Ectodermal cell (in vitro differentiated cells): ENCODE results near the gene SRRM3.
A peak's percentile ranks its signal among the peaks of the same experiment; 100 is the strongest.

Source experiments
- H3K27ac ChIP-seq: 2 replicates; pipeline ENCODE4 v1.7.0; 2013; ENCODE audit warnings: mild to moderate bottlenecking, low read depth, low read length; ENCODE audit not compliant: insufficient read depth, poor library complexity, severe bottlenecking
- H3K27me3 ChIP-seq: 2 replicates; pipeline ENCODE4 v1.7.0; 2013; ENCODE audit warnings: mild to moderate bottlenecking, low read length; ENCODE audit not compliant: insufficient read depth, control insufficient read depth, poor library complexity, severe bottlenecking
- H3K36me3 ChIP-seq: one replicate; pipeline ENCODE4 v1.7.0; 2013; ENCODE audit warnings: low read length; ENCODE audit not compliant: control insufficient read depth, insufficient read depth
- H3K4me1 ChIP-seq: one replicate; pipeline ENCODE4 v1.7.0; 2013; ENCODE audit warnings: low read length; ENCODE audit not compliant: control insufficient read depth, insufficient read depth
- H3K4me3 ChIP-seq: 2 replicates; pipeline ENCODE4 v1.7.0; 2013; ENCODE audit warnings: low read depth, low read length, control low read depth; ENCODE audit not compliant: insufficient read depth
- H3K9me3 ChIP-seq: 2 replicates; pipeline ENCODE4 v1.7.0; 2013; ENCODE audit warnings: mild to moderate bottlenecking, low read length, moderate library complexity; ENCODE audit not compliant: control insufficient read depth
- WGBS, 2 experiments: methylation state at CpG; one replicate each; pipeline ENCODE4 v1.1.7; 2013; ENCODE audit warnings: missing lambda C conversion rate in 2 of 2; 5-methylcytosine and 5-hydroxymethylcytosine counted together

Gene SRRM3

GRCh38 chr7:76216381-76217082 lies 14.8 kb downstream of the SRRM3 start:
- H3K27me3 ChIP-seq: no peaks in the 10 kb centered on the region
- no peak overlapping the region for H3K4me3 ChIP-seq
- peaks cover 39% of the 10 kb centered on the region for H3K4me1 ChIP-seq
- 29% methylated on average over 9 of the region's 9 CpGs for WGBS, 2 experiments
- H3K36me3 ChIP-seq: no peaks in the 10 kb centered on the region
- H3K27ac ChIP-seq: peak overlapping the region; percentile 67
- no peaks in the 10 kb centered on the region for H3K9me3 ChIP-seq

GRCh38 chr7:76217942-76218566 lies 16.4 kb downstream of the SRRM3 start:
- Histone ChIP-seq H3K9me3 (no peaks in the 10 kb centered on the region), H3K27ac (no peak overlapping the region), H3K27me3 (no peaks in the 10 kb centered on the region), H3K36me3 (no peaks in the 10 kb centered on the region), H3K4me3 (no peak overlapping the region), H3K4me1 (peaks cover 39% of the 10 kb centered on the region)
- whole genome bisulfite sequencing, 2 experiments: 52 to 65% methylated on average over 6 of the region's 6 CpGs

GRCh38 chr7:76220185-76221057 lies 18.7 kb downstream of the SRRM3 start:
- Histone ChIP-seq H3K9me3 (no peaks in the 10 kb centered on the region), H3K27me3 (peaks cover 3% of the 10 kb centered on the region), H3K36me3 (no peaks in the 10 kb centered on the region), H3K4me3 (no peak overlapping the region), H3K4me1 (peaks cover 39% of the 10 kb centered on the region), H3K27ac (no peak overlapping the region)
- 46 to 52% methylated on average over 16 of the region's 16 CpGs for WGBS, 2 experiments

- WGBS, 2 experiments: 93 to 95% methylated on average over 2 of the region's 2 CpGs
- H3K27ac ChIP-seq: no peak overlapping the region
- peaks cover 25% of the 10 kb centered on the region for H3K4me1 ChIP-seq
- H3K27me3 ChIP-seq: peaks cover 3% of the 10 kb centered on the region
- no peaks in the 10 kb centered on the region for H3K36me3 ChIP-seq
- H3K9me3 ChIP-seq: no peaks in the 10 kb centered on the region
- no peak overlapping the region for H3K4me3 ChIP-seq
Measured at GRCh38 chr7:76222333-76222732, 20.6 kb downstream of the SRRM3 start.

- H3K27ac ChIP-seq: no peak overlapping the region
- H3K27me3 ChIP-seq: peaks cover 3% of the 10 kb centered on the region
- no peak overlapping the region for H3K4me3 ChIP-seq
- H3K4me1 ChIP-seq: peaks cover 20% of the 10 kb centered on the region
- no peaks in the 10 kb centered on the region for H3K9me3 ChIP-seq
- 86% methylated on average over 5 of the region's 5 CpGs for WGBS, 2 experiments
- H3K36me3 ChIP-seq: no peaks in the 10 kb centered on the region
Measured at GRCh38 chr7:76222839-76223238, 21.1 kb downstream of the SRRM3 start.

- Histone ChIP-seq H3K4me3 (no peak overlapping the region), H3K27ac (no peak overlapping the region), H3K36me3 (no peaks in the 10 kb centered on the region), H3K27me3 (peaks cover 3% of the 10 kb centered on the region), H3K4me1 (peaks cover 14% of the 10 kb centered on the region), H3K9me3 (no peaks in the 10 kb centered on the region)
- WGBS, 2 experiments: 54 to 58% methylated on average over 3 of the region's 3 CpGs
Measured at GRCh38 chr7:76223286-76223972, 21.7 kb downstream of the SRRM3 start.

GRCh38 chr7:76224695-76225094 lies 23.0 kb downstream of the SRRM3 start:
- peaks cover 3% of the 10 kb centered on the region for H3K27me3 ChIP-seq
- no peak overlapping the region for H3K4me3 ChIP-seq
- peaks cover 13% of the 10 kb centered on the region for H3K4me1 ChIP-seq
- H3K9me3 ChIP-seq: no peaks in the 10 kb centered on the region
- 49 to 56% methylated on average over 11 of the region's 11 CpGs for WGBS, 2 experiments
- no peak overlapping the region for H3K27ac ChIP-seq
- H3K36me3 ChIP-seq: no peaks in the 10 kb centered on the region

GRCh38 chr7:76225379-76225778 lies 23.7 kb downstream of the SRRM3 start:
- Histone ChIP-seq H3K36me3 (no peaks in the 10 kb centered on the region), H3K4me3 (no peak overlapping the region), H3K27me3 (peaks cover 3% of the 10 kb centered on the region), H3K27ac (no peak overlapping the region), H3K9me3 (no peaks in the 10 kb centered on the region), H3K4me1 (peaks cover 6% of the 10 kb centered on the region)
- 6 to 11% methylated on average over 10 to 11 of the region's 11 CpGs for WGBS, 2 experiments

- Histone ChIP-seq H3K27me3 (peaks cover 3% of the 10 kb centered on the region), H3K27ac (no peak overlapping the region), H3K4me3 (no peak overlapping the region), H3K4me1 (peaks cover under 1% of the 10 kb centered on the region), H3K36me3 (no peaks in the 10 kb centered on the region), H3K9me3 (no peaks in the 10 kb centered on the region)
- WGBS, 2 experiments: 76 to 87% methylated on average over 2 of the region's 2 CpGs
Measured at GRCh38 chr7:76225951-76226350, 24.3 kb downstream of the SRRM3 start.
